ENCODE data around the gene TP53I3. TPM values are rescaled to one million over a fixed set of nuclear protein-coding genes. Genes with fewer than 3 reads are reported as not detected.

TP53I3 gene
- total RNA-seq, 1 experiment from 2014 or later = 20.1 TPM

- TF ChIP-seq, protein P1, sequence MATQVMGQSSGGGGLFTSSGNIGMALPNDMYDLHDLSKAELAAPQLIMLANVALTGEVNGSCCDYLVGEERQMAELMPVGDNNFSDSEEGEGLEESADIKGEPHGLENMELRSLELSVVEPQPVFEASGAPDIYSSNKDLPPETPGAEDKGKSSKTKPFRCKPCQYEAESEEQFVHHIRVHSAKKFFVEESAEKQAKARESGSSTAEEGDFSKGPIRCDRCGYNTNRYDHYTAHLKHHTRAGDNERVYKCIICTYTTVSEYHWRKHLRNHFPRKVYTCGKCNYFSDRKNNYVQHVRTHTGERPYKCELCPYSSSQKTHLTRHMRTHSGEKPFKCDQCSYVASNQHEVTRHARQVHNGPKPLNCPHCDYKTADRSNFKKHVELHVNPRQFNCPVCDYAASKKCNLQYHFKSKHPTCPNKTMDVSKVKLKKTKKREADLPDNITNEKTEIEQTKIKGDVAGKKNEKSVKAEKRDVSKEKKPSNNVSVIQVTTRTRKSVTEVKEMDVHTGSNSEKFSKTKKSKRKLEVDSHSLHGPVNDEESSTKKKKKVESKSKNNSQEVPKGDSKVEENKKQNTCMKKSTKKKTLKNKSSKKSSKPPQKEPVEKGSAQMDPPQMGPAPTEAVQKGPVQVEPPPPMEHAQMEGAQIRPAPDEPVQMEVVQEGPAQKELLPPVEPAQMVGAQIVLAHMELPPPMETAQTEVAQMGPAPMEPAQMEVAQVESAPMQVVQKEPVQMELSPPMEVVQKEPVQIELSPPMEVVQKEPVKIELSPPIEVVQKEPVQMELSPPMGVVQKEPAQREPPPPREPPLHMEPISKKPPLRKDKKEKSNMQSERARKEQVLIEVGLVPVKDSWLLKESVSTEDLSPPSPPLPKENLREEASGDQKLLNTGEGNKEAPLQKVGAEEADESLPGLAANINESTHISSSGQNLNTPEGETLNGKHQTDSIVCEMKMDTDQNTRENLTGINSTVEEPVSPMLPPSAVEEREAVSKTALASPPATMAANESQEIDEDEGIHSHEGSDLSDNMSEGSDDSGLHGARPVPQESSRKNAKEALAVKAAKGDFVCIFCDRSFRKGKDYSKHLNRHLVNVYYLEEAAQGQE (IDR thresholded peaks at IDR 0.05; ENCODE audit: low read depth) = no peak
- no peak for TF ChIP-seq MAX (IDR thresholded peaks at IDR 0.05)
- no peak for TF ChIP-seq SIN3A (IDR thresholded peaks at IDR 0.05; ENCODE audit: low read depth)
- TF ChIP-seq ZFX (IDR thresholded peaks at IDR 0.05) = no peak
- no peak for TF ChIP-seq POLR2A (IDR thresholded peaks at IDR 0.05; ENCODE audit: borderline replicate concordance, extremely low read depth, insufficient read depth, insufficient read length)
These were observed 33.3 kb upstream of the TP53I3 start (continued) for GRCh38 chr2:24117902-24118301.

DNA sequence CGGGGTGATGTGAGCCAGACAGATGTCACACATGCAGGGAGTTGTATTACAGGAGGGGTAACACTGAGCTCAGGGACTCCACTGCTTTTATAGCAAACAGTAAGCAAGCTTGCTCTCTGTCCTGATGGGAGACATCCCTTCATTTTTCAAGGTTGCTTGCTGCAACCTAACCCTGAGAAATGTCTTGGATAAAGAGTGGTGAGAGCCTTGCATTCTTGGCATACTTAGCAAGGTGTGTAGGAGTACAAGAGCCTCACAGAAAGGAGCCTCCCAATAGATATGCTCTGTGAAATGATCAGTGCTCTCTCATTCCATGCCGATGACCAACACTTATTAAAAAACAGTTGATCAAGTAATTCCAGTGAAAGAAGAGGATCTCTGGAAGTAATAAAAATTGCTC lies 30.4 kb upstream of the TP53I3 start:
- no peak overlapping the region for H3K9ac ChIP-seq (ENCODE audit: low read length)
- BruUV-seq (replicated peaks) = no TSS peak
- TF ChIP-seq CBX3 (IDR thresholded peaks at IDR 0.05; ENCODE audit: low read depth) (no peak), POLR2AphosphoS5 (IDR thresholded peaks at IDR 0.05; ENCODE audit: low read depth, low read length) (no peak), SRF (IDR thresholded peaks at IDR 0.05; ENCODE audit: low read depth) (no peak), FOSL1 (IDR thresholded peaks at IDR 0.05; ENCODE audit: low read depth) (no peak), CEBPB (IDR thresholded peaks at IDR 0.05; ENCODE audit: low read depth) (no peak), EZH2 (IDR thresholded peaks at IDR 0.05) (no peak)
- TF ChIP-seq, protein P2, sequence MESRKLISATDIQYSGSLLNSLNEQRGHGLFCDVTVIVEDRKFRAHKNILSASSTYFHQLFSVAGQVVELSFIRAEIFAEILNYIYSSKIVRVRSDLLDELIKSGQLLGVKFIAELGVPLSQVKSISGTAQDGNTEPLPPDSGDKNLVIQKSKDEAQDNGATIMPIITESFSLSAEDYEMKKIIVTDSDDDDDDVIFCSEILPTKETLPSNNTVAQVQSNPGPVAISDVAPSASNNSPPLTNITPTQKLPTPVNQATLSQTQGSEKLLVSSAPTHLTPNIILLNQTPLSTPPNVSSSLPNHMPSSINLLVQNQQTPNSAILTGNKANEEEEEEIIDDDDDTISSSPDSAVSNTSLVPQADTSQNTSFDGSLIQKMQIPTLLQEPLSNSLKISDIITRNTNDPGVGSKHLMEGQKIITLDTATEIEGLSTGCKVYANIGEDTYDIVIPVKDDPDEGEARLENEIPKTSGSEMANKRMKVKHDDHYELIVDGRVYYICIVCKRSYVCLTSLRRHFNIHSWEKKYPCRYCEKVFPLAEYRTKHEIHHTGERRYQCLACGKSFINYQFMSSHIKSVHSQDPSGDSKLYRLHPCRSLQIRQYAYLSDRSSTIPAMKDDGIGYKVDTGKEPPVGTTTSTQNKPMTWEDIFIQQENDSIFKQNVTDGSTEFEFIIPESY (IDR thresholded peaks at IDR 0.05; ENCODE audit: extremely low read depth, insufficient replicate concordance, low read length) = no peak
- H3K27ac ChIP-seq (ENCODE audit: low read depth, low read length) = no peak overlapping the region
- H4K20me1 ChIP-seq (ENCODE audit: insufficient read depth) = no peaks in the 10 kb centered on the region
- H3K4me1 ChIP-seq (ENCODE audit: control insufficient read depth in 1 of 2, insufficient read depth in 2 of 2, low read length in 2 of 2) = peaks cover 4 to 16% of the 10 kb centered on the region in 2 experiments; a peak in 3 of 4 replicates
- no peak overlapping the region for H2AFZ ChIP-seq (ENCODE audit: low read depth, low read length, poor library complexity, severe bottlenecking)
- H3K36me3 ChIP-seq (ENCODE audit: control insufficient read depth in 1 of 2, insufficient read depth in 2 of 2, low read length in 2 of 2) = no peaks in the 10 kb centered on the region
- ATAC-seq = peak; percentile 42; the same call in 1 of the 2 replicates
- ChIA-PET RAD21 (ENCODE audit: low non-redundant PET in 1 of 2, low total read pairs in 2 of 2, uncharacterized antibody in 2 of 2, unreplicated experiment in 2 of 2) (no interaction called here), CTCF (no interaction called here), POLR2A (no interaction called here)
- DNase-seq (ENCODE audit: low read depth, low spot score) = no peak
- no peaks in the 10 kb centered on the region for H3K9me3 ChIP-seq (ENCODE audit: control insufficient read depth in 1 of 2, insufficient read depth in 1 of 2, low read depth in 1 of 2, low read length in 2 of 2)
- intact Hi-C loops (cut with micrococcal nuclease) = no loop called here
- no peaks in the 10 kb centered on the region for H3K27me3 ChIP-seq (ENCODE audit: insufficient read depth, low read length)
- H3K4me2 ChIP-seq (ENCODE audit: low read length) = no peak overlapping the region
- no peaks in the 10 kb centered on the region for H3K79me2 ChIP-seq (ENCODE audit: insufficient read depth, low read length)
- H3K4me3 ChIP-seq (replicated peaks in 1 of 2; ENCODE audit: low read depth in 1 of 2, low read length in 2 of 2) = no peak overlapping the region
- H3K9me2 ChIP-seq (ENCODE audit: insufficient read depth) = no peaks in the 10 kb centered on the region
